Stromal cell of bone marrow (primary cell): ENCODE results near the gene TSPEAR.

Experiments
- DNase-seq: peaks from one replicate; pipeline ENCODE4 v3.0.0-alpha.2; 2012; ENCODE audit warnings: low read depth

Gene TSPEAR

GRCh38 chr21:44740742-44741141, 29.4 kb upstream of the TSPEAR start:
- DNase-seq = no peak

GRCh38 chr21:44739316-44739715, 27.9 kb upstream of the TSPEAR start:
- DNase-seq = no peak

DNA sequence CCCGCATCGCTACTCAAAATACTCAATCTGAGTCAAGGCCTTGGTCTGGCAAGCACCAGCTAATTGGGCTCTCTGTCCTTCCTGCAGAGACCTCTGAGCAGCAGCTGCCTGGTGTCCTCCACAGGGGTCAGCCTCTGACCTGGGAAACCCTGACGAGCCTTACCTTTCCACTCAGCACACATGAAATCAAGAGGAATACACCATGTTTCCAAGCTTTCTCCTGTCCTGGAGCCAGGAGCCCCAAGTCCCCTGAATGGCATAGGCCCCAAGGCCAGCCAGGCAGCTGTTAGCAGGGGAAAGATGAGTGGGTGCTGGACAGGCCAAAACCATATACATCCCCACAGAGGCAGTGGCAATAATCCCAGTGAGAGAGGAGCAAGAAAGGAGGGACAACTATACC, 27.2 kb upstream of the TSPEAR start:
- no peak for DNase-seq

- no peak for DNase-seq
Observed at GRCh38 chr21:44737706-44738354, 26.5 kb upstream of the TSPEAR start.

- DNase-seq = no peak
Observed at GRCh38 chr21:44736291-44737004, 25.1 kb upstream of the TSPEAR start.

DNA sequence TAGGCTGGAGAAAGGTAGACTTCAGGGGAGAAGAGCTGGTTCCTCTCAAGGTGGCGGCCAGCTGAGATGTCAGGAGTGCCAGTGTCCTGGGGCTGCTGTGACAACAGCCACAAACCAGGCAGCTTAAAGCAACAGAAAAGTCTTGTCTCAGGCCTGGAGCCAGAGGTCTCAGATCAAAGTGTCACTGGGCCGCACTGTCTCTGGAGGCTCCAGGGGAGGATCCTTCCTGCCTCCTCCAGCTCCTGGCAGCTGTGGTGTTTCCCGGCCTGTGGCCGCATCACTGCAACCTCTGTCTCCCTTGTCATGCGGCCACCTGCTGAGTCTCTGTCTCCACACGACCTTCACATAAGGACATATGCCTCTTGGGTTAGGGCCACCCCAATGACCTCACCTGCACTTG, 24.4 kb upstream of the TSPEAR start:
- no peak for DNase-seq

- no peak for DNase-seq
Observed at GRCh38 chr21:44734841-44735240, 23.5 kb upstream of the TSPEAR start.

DNA sequence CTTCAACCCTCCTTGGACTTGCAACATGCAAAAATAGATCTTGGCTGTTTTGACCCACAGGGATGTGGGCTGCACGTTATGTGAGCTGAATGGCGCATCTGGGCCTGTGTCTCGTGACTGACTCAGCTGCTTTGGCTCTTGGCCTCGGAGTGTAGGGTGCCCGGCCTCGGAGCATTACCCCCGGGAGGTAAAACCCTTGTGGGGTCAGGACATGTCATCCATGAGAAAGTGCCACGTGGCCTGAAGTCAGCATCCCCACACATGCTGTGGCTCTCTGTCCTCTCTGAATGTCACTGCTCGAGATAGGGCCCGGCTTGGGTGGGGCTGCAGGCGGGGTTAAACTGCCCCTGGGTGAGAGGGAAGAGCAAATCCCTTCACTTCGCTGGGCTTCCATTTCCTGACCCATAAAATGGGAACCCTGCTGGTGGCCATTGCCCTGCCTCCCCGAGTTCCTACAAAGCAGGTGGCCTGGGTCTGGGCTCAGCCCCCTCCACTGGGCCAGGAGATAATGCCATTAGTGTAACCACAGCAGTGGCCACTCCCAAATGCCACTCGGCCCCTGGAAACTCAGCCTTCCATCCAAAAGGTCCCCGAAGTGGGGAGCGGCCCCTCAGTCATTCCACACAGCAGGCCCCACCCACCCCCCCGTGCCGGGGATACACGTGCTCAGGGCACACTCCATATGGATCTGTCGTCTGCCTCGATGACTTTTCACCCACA, 22.8 kb upstream of the TSPEAR start:
- DNase-seq = no peak

DNA sequence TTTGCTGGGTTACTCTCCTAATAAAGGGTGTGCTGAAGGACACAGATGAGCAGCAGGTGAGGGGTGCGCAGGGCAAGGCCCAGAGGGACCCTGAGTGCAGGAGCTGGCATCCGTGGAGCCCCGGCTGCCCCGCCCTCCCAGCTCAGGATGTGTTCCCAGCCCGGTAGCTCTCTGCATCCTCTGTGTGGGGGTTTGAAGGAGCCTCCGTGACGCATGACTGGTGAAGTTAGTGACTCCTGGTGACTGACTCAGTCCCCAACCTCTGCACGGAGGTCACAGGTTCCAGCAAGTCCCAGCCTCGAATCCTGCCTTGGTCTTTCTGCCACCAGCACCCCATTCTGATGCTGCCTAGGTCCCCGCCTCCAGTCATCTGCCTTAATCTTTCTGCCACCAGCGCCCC, 21.6 kb upstream of the TSPEAR start:
- no peak for DNase-seq

DNA sequence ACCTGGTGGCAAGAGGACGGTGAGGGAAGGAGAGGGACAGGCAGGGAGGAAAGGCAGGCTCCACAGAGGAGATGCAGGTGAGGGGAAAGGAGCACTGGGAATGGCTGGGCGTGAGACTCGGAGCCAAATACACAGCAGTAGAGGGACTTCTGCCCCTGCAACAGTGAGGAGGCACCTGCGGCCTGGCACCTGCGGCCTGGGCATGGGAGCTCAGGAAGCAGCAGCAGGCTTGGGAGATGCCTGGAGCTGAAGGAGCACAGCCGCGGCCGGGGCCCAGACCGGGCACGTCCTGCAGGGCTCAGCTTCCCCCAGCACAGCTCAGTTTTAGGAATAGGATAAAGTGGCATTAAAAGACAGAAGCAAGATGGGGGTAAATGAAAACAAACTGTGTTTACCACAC, 20.9 kb upstream of the TSPEAR start:
- no peak for DNase-seq

- no peak for DNase-seq
Observed at GRCh38 chr21:44730951-44731579, 19.7 kb upstream of the TSPEAR start.

DNA sequence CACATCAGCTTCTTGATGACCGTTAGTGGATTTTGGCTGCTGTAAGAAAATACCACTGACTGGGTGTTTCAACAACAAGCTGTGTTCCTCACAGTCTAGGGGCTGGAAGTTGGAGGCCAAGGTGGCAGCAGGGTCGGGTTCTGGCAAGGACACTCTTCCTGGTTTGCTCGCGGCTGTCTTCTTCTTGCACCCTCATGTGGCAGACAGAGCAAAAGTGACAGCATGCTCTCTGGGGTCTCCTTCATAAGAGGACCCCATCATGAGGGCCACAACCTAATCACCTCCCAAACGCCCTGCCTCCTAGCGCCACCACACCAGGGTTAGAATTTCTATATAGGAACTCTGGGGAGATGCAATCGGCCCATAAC, 18.6 kb upstream of the TSPEAR start:
- DNase-seq = no peak

- no peak for DNase-seq
Observed at GRCh38 chr21:44729336-44730027, 18.1 kb upstream of the TSPEAR start.

DNA sequence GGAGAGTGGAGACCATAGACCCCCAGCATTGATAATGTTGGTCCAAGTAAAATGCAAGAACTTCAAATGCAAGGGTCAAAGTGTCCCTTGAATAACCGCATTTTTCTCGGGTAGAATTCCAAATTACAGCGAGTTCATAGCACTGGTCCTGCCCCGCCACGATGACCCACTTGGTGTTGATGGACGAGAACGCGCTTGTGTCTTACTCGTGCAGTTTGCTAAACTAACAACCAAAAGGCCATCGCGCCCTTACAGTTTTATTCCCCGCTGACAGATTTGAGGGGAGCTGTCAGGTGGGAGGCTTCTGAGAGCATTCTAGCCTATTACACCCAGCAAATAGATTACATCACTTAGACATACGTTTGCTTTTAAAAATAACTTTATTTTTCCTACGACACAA, 17.3 kb upstream of the TSPEAR start:
- no peak for DNase-seq

DNA sequence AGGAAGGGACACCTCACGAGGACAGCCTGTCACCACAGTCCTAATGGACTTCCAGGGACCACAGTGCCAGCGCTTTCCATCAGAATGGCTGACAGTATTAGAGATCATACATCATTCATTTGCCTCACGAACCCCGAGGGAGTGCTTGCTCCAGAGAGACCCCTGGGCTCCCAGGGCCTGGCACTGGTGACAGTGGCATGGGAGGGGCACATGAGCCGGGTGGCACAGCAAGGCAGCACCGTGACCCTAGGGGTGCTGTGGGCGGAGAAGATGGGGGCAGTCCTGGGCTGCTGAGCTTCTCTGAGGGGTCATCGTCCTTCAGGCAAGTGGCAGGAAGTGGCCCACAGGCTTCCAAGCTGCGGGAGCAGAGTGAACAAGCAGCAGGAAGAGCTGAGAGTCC, 16.4 kb upstream of the TSPEAR start:
- DNase-seq = no peak

DNA sequence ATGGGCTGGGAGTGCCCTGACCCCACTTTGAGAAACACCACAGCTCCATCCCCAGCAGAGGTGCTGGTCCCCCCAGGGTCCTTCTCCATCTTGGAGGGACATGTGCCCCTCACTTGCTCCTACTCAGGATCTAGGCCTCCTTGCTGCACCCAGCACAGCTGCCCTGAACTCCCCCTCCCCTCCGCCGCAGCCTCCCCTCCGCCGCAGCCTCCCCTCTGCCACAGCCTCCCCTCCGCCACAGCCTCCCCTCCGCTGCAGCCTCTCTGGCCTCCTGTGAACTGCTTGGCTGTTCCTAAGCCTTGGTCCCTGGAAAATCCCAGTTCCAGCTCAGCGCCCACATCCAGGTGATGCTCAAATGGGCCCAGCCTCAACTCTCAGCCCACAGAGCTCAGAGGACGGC, 15.9 kb upstream of the TSPEAR start:
- DNase-seq = no peak

GRCh38 chr21:44726826-44727225, 15.5 kb upstream of the TSPEAR start:
- no peak for DNase-seq

DNA sequence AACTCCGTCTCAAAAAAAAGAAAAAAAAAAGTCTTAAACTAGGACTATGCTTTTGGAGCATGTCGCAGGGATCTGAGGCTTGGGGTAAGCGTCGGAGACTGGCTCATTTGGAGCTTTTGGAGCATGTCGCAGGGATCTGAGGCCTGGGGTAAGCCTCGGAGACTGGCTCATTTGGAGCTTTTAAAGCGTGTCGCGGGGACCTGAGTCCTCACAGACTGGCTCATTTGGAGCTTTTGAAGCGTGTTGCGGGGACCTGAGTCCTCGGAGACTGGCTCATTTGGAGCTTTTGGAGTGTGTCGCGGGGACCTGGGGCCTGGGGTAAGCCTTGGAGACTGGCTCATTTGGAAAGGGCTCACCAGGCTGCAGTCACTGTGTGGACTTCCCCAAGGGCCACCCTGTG, 13.6 kb upstream of the TSPEAR start:
- no peak for DNase-seq

GRCh38 chr21:44724196-44724595, 12.8 kb upstream of the TSPEAR start:
- DNase-seq = no peak

- no peak for DNase-seq
Observed at GRCh38 chr21:44723177-44724131, 12.1 kb upstream of the TSPEAR start.

DNA sequence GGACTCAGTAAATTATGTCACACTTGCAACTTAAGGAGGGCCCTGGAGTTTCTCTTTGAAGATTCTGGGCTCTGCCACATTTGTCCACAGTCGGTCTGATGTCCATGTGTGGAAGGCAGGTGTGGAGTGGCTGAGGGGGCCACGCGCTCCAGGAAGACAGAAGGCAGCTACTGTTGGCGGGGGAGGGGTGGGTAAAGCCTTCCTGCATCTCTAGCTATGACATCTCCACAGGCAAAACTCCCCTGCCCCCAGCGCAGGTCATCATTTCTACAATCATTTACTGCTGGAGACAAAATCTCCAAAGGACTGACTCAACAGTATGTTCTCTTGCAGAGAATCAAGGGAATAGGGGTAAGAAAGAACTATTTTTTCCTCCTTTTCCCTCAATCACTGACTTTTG, 11.4 kb upstream of the TSPEAR start:
- DNase-seq = no peak
